ENCODE results near the gene DLG2.

Gene DLG2

GRCh38 chr11:84137960-84138359 is 1489.2 kb downstream of the DLG2 start:
- DNase-seq: no peak

DNA sequence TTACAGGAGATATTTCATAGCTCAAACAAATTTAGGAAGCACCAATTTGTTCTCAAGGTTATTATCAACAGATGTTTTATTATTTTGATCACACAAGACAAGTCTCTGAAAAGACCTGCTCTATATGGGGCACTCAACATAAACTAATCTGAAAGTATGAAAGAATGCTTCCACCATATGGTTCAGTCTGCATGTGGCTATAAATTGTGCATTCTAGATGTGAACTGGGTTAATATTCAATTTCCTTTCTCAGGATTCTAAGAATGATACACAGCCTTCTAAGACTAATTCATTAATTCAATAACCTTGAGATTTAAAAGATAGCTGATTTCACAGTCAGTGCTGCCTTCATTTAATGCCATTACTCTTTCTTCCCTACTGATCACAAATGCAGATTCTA is 1489.6 kb downstream of the DLG2 start:
- no peak for DNase-seq

DNA sequence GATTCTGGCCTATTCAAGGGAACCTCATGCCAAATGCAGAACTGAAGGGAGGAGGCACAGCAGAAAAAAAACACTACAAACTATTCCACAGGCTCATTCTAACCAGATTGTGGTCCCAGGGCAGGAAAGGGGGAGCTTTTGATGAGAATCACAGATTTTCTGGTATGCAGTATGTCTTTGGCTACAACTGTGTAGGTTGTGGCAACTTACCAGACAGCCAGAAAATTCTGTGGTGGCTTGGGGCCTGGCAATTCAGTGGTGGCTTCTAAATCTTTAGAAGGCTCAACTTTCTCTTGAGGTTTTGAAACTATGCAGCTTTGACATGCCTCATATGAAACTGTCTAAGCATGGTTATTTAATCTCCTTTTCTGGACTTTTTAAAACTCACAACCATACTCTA is 1490.2 kb downstream of the DLG2 start:
- no peak for DNase-seq

DNA sequence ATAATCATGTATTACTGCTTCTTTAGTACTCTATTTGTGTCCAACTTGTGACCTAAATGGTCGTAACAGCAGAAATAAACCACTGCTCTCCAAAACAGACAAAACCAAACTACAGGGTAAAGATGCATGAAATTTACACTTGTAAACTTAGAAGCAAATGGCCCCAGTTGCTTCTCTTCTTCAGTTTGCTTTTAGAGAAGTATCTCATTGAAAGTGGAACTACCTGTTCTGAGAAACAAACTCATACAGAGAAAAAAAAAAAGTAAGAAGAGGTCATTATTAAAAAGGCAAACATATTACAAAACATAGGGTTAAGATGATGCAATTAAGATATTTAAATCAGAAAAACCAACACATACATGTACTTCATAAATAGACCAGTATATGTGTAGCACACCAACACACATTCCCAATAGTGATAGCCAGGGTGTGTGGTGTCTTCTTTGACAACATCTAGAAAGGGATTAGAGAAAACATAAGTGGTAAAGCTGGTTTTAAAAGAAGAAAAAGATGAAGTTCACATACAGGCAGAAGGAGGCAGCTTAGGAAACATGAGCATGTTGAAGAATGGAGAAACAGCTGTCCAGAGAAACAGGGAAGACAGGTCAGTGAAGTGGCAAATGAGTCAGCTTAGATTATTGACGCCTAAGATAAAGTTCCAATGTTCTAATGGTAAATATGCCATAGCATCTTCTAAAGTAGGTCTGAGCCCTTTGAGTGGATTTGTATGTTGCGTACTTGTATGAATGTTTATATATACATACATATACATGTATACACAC is 1496.3 kb downstream of the DLG2 start:
- no peak for DNase-seq

- no peak for DNase-seq
Measured at GRCh38 chr11:84129961-84130576, 1497.1 kb downstream of the DLG2 start.

GRCh38 chr11:84128840-84129239 is 1498.3 kb downstream of the DLG2 start:
- no peak for DNase-seq

- DNase-seq: no peak
Measured at GRCh38 chr11:84117394-84117793, 1509.8 kb downstream of the DLG2 start.

DNA sequence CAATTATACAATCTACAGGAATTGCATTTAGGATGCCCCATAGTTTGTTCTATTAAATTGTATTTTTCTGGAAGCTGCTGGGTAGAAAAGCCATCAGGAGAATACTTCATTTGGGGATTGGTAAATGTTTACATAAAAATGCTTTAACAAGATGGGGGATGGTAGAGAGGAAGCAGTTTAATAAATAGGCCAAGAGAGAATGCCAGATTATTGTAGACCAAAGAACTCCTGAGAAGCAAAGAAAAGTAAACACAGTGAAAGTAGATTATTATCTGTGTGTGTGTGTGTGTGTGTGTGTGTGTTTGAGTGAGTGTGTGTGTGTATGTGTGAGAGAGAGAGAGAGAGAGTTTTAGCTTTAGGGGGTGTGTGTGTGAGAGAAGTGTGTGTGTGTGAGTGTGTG is 1520.6 kb downstream of the DLG2 start:
- no peak for DNase-seq

DNA sequence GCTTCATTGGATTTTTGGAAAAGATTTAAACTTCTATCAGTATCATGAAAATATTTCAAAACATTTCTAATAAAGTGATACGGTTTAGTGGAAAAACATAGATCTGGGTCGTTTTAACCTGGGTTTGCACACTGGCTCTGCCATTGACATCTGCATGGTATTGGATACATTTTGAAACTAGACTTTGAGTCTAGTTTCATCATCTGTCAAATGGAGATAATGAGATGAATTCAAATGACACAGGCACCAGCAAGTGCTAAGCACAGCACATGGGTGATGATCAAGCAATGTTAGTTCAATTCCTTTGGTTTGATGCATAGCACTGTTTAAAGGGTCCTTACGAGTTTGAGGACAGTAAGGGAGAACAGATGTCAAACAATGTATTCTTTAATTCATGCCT is 1522.0 kb downstream of the DLG2 start:
- no peak for DNase-seq

DNA sequence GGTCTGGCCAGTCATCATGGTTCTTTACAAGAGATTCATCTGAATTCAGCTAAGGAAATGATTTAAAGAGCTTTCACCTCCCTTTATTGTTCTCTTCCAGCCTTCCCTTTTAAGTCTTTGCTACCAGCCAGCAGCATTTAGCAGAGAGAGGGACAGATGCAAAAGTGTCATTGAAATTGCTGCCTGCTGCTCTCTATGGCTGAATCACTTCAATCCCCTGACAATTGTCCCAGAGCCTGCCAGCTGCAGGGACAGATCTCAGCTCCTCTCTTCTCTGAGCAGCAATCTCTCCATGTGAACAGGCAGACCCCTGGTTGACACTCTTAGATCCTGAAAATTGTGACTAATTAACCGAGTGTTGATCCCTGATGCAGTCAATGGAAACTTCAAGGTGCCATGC is 1524.0 kb downstream of the DLG2 start:
- no peak for DNase-seq

DNA sequence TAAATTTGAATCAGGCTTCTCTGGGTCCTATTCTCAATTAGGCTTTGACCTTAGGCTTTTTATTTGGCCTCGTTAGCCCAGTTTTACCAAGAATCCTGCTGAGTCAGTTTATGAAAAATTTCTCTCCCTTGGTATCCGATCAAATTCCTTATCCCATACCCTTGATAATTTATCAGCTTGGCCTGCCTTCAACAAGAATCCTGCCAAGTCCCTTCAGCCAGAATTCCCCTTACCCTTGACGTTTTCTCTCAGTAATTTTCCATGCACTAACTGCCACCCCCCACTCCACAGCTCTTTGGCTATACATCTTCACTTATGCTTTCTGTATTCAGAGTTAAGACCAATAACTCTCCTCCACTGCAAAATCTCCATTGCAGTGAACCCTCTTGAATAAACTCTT is 1530.0 kb downstream of the DLG2 start:
- DNase-seq: no peak

- DNase-seq: no peak
Measured at GRCh38 chr11:84091212-84091986, 1535.7 kb downstream of the DLG2 start.

GRCh38 chr11:84089072-84090057 is 1537.8 kb downstream of the DLG2 start:
- DNase-seq: no peak

DNA sequence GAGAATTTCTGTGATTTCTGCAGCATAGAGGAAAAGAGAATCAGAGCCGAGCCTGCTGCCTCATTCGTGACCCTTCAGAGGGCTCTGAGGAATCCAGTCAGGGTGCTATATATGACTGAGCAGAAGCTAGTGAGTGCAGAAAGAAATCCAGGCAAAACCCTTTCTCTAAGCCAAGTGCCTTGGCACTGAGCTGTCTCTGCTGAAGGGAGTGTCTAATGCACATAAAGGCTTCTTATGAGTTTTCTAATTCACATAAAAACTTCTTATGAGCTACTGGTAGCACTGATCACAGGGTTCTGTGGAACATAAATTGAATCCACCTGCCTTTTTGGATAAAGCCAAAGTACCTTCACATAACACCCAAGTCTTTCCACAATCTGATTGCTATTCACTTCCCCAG is 1555.3 kb downstream of the DLG2 start:
- DNase-seq: no peak

- DNase-seq: no peak
Measured at GRCh38 chr11:84069048-84069447, 1558.1 kb downstream of the DLG2 start.

DNA sequence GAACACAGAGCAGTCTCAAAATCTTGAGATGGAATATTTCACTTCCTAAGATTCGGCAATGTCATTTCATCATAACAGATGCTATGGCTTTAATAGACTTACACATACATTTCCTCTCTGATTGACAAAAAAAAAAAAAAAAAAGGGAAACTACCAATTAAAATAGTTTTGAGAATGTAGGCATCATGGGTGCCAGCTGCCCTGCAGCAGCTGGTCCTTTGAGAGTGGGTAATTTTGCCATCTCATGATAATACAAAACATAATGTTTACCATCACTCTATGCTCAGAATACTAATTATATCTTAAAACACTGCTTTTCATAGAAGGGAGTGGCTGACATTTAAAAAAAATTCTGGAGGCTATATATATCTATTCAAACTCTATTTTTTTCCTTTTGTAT is 1565.4 kb downstream of the DLG2 start:
- DNase-seq: no peak

DNA sequence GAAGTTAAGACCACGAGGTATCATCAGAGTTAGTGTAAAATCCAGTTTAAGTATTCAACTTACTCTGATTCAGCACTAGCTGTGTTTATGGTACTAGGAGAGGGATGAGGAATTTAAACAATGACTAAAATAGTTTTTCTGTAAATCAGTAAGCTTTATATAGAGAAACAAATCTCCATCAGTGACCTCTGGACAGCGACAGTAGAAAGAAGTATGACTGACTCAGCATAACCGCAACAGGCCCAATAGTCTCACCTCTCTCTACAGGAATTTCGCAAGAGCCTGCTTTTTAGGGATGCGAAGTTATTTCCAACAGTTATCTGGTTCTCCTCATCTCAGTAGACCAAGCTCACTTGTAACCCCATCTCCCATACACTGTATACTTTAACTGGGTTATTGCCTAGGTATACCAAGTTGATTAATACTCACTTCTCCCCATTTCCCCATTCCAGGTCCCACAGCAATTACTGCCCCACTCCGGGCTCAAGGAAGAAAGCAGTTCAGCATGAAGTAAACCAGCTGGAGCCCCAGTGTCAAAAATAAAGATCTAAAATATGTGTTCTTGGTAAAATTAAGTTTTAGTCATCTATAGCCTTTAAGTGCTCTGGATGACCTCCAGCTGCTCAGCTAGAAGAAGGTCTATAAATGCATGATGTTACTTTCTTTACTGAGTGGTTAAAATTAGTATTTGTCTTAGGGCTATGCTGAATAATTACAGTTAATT is 1570.3 kb downstream of the DLG2 start:
- no peak for DNase-seq

- DNase-seq: no peak
Measured at GRCh38 chr11:84045146-84045545, 1582.0 kb downstream of the DLG2 start.

GRCh38 chr11:84044706-84045105 is 1582.4 kb downstream of the DLG2 start:
- no peak for DNase-seq

GRCh38 chr11:84036664-84037194 is 1590.4 kb downstream of the DLG2 start:
- DNase-seq: no peak

- DNase-seq: no peak
Measured at GRCh38 chr11:84035645-84036044, 1591.5 kb downstream of the DLG2 start.

- DNase-seq: no peak
Measured at GRCh38 chr11:84034484-84034883, 1592.7 kb downstream of the DLG2 start.

Measured in activated effector memory CD4-positive, alpha-beta T cell treated with Interleukin-2 at 50 U/mL for 16 hours (primary cell).